K562 (cell line): ENCODE data around the gene LAIR1. TPM values are rescaled to one million over a fixed set of nuclear protein-coding genes. Genes with fewer than 3 reads are reported as not detected.

ENCODE experiments used
- ATAC-seq: fragments of 200-7000 bp; cut with Tn5 transposase; 3 replicates; pipeline ENCODE4 v1.9.1; 2020; ENCODE audit warnings: moderate library complexity
- BruUV-seq: library from RNA; stranded (reverse); fragments of 400-500 nt; replicated peaks from 2 replicates; lab custom pipeline; 2021; lab: Mats Ljungman, UMichigan
- CTCF ChIA-PET: fragments of 300-600 bp; formaldehyde crosslinking; extraction: SDS; loops from one replicate; lab custom pipeline; 2021; ENCODE audit warnings: low intra/inter-chr PET ratio; lab: Yijun Ruan, JAX
- POLR2A ChIA-PET: fragments of 300-600, 350-650 bp; sonication (Branson Sonifier 250); formaldehyde crosslinking; extraction: SDS; loops from one replicate; lab custom pipeline; 2021; ENCODE audit warnings: antibody characterized with exemption, inconsistent platforms; lab: Yijun Ruan, JAX
- DNase-seq, 4 experiments: peaks; one replicate each; pipeline versions ENCODE4 v3.0.0 to v3.0.0-alpha.2; 2011 to 2018; ENCODE audit warnings: low spot score in 3 of 4, mixed read lengths in 3 of 4; ENCODE audit errors: extremely low read depth in 1 of 4
- FAIRE-seq: peaks from 2 replicates; lab custom pipeline; 2011; peaks lifted over from hg19 to GRCh38; lab: Jason Lieb, UNC
- H2AFZ ChIP-seq: 2 replicates; pipeline ENCODE4 v1.6.0; 2011; ENCODE audit warnings: low read depth, low read length, control low read depth, inconsistent platforms
- H3K27ac ChIP-seq: fragments of 200-600 bp; 3 replicates; pipeline ENCODE4 v1.8.0; 2011; ENCODE audit warnings: low read depth, mild to moderate bottlenecking, control low read depth, inconsistent platforms, low read length, moderate library complexity, mixed read lengths; ENCODE audit errors: extremely low read depth
- H3K27me3 ChIP-seq, 2 experiments: fragments of 300-600 bp in 1 of 2; 2 replicates in 1 of 2; 3 replicates in 1 of 2; pipeline versions ENCODE4 v1.6.0 to v1.8.0; 2011; ENCODE audit warnings: inconsistent platforms in 2 of 2, low read length in 2 of 2, mild to moderate bottlenecking in 1 of 2, mixed read lengths in 1 of 2, moderate library complexity in 1 of 2; ENCODE audit not compliant: control insufficient read depth in 2 of 2, insufficient read depth in 2 of 2
- H3K36me3 ChIP-seq: fragments of 300-600 bp; 3 replicates; pipeline ENCODE4 v1.8.0; 2011; ENCODE audit warnings: mild to moderate bottlenecking, low read length, inconsistent platforms; ENCODE audit not compliant: control insufficient read depth, insufficient read depth
- H3K4me1 ChIP-seq, 2 experiments: fragments of 200-600 bp in 1 of 2; replicated peaks in 1 of 2; 2 replicates in 1 of 2; 3 replicates in 1 of 2; pipeline versions ENCODE4 v1.5.1 to v1.8.0; 2011; ENCODE audit warnings: inconsistent platforms in 2 of 2, low read length in 2 of 2, mild to moderate bottlenecking in 1 of 2, mixed read lengths in 1 of 2, moderate library complexity in 1 of 2; ENCODE audit not compliant: control insufficient read depth in 2 of 2, insufficient read depth in 2 of 2
- H3K4me2 ChIP-seq: 2 replicates; pipeline ENCODE4 v1.6.1; 2011; ENCODE audit warnings: low read length, control low read depth, inconsistent platforms, mixed read lengths; ENCODE audit not compliant: insufficient read depth
- H3K4me3 ChIP-seq: fragments of 200-600 bp; sonication (generic), shearing (Covaris generic); 2 replicates; pipeline ENCODE4 v1.5.1; 2016; ENCODE audit warnings: control low read depth, inconsistent platforms
- H3K79me2 ChIP-seq: fragments of 200-600 bp; 3 replicates; pipeline ENCODE4 v1.8.0; 2011; ENCODE audit warnings: low read length, inconsistent platforms; ENCODE audit not compliant: control insufficient read depth, insufficient read depth
- H3K9ac ChIP-seq, 2 experiments: 2 replicates each; pipeline versions ENCODE4 v1.6.0 to v1.6.1; 2011; ENCODE audit warnings: low read depth in 2 of 2, low read length in 2 of 2, control low read depth in 1 of 2, inconsistent platforms in 1 of 2, mild to moderate bottlenecking in 1 of 2, mixed read lengths in 1 of 2; ENCODE audit not compliant: insufficient read depth in 1 of 2
- H3K9me1 ChIP-seq: one replicate; pipeline ENCODE4 v1.6.0; 2011; ENCODE audit warnings: inconsistent platforms, mild to moderate bottlenecking, low read length, moderate library complexity; ENCODE audit not compliant: control insufficient read depth, insufficient read depth
- H3K9me3 ChIP-seq: replicated peaks from 2 replicates; pipeline ENCODE4 v1.5.1; 2011; ENCODE audit warnings: low read depth, low read length, inconsistent platforms; ENCODE audit not compliant: control insufficient read depth, insufficient read depth
- H4K20me1 ChIP-seq: replicated peaks from 2 replicates; pipeline ENCODE4 v1.6.1; 2011; ENCODE audit warnings: low read length, inconsistent platforms, mixed read lengths; ENCODE audit not compliant: control insufficient read depth, insufficient read depth
- ATF2 ChIP-seq: sonication (generic); formaldehyde crosslinking; IDR thresholded peaks from 2 replicates; pipeline ENCODE4 v1.8.1; 2022; ENCODE audit warnings: missing genetic modification reagents
- BMI1 ChIP-seq: fragments of 150-350 bp; IDR thresholded peaks from 2 replicates; pipeline ENCODE4 v1.6.1; 2014; ENCODE audit warnings: low read length
- FOXP4 ChIP-seq: sonication (generic); formaldehyde crosslinking; IDR thresholded peaks from 2 replicates; pipeline ENCODE4 v1.8.0; 2022; ENCODE audit warnings: mild to moderate bottlenecking, missing genetic modification reagents, borderline replicate concordance
- HIVEP1 ChIP-seq: fragments of 250-450 bp; sonication (Bioruptor Pico); IDR thresholded peaks from 2 replicates; pipeline ENCODE4 v1.4.0; 2020; ENCODE audit warnings: mild to moderate bottlenecking
- JUND ChIP-seq, 2 experiments: IDR thresholded peaks; 2 replicates in 1 of 2; 3 replicates in 1 of 2; pipeline ENCODE4 v1.6.1; 2011; ENCODE audit warnings: borderline replicate concordance in 2 of 2, low read depth in 2 of 2, low read length in 2 of 2, improper control_type of control experiment in 1 of 2, missing biosample characterization in 1 of 2, missing genetic modification characterization in 1 of 2, missing genetic modification reagents in 1 of 2
- MAX ChIP-seq: sonication (generic); formaldehyde crosslinking; IDR thresholded peaks from 2 replicates; pipeline ENCODE4 v1.9.0; 2022; ENCODE audit warnings: mild to moderate bottlenecking, missing genetic modification reagents
- MCM5 ChIP-seq: fragments of 450-650 bp; IDR thresholded peaks from 2 replicates; pipeline ENCODE4 v1.6.1; 2016; ENCODE audit warnings: low read depth
- POLR2H ChIP-seq: IDR thresholded peaks from 2 replicates; pipeline ENCODE4 v1.6.1; 2016; ENCODE audit warnings: missing genetic modification characterization, low read depth, mild to moderate bottlenecking, control low read depth, missing compliant biosample characterization, moderate library complexity
- SIRT6 ChIP-seq: IDR thresholded peaks from one replicate; pipeline ENCODE4 v1.6.1; 2012; ENCODE audit warnings: low read depth, mild to moderate bottlenecking, control low read depth, inconsistent platforms, low read length, moderate library complexity
- SIX5 ChIP-seq, 2 experiments: IDR thresholded peaks; 2 replicates each; pipeline ENCODE4 v1.6.1; 2011; ENCODE audit warnings: low read length in 2 of 2, borderline replicate concordance in 1 of 2, low read depth in 1 of 2, mild to moderate bottlenecking in 1 of 2, moderate library complexity in 1 of 2; ENCODE audit not compliant: insufficient read depth in 1 of 2
- YBX1 ChIP-seq: fragments of 450-650 bp; IDR thresholded peaks from 2 replicates; pipeline ENCODE4 v1.7.1; 2016; ENCODE audit warnings: mild to moderate bottlenecking
- ZNF23 ChIP-seq: fragments of 250-450 bp; sonication (Bioruptor Pico); IDR thresholded peaks from 2 replicates; pipeline ENCODE4 v1.4.0; 2020; ENCODE audit warnings: mild to moderate bottlenecking
- ZNF408 ChIP-seq: fragments of 250-450 bp; sonication (Bioruptor Pico); IDR thresholded peaks from 2 replicates; pipeline ENCODE4 v1.4.0; 2020; ENCODE audit warnings: low read depth, mild to moderate bottlenecking, moderate library complexity
- ZNF644 ChIP-seq: fragments of 200-800 bp; sonication (Bioruptor generic); IDR thresholded peaks from 2 replicates; pipeline ENCODE4 v1.6.1; 2016; ENCODE audit warnings: low read depth, missing genetic modification characterization, missing compliant biosample characterization
- ZNF76 ChIP-seq: fragments of 250-450 bp; sonication (Bioruptor Pico); IDR thresholded peaks from 2 replicates; pipeline ENCODE4 v1.4.0; 2020; ENCODE audit warnings: mild to moderate bottlenecking, moderate library complexity, borderline replicate concordance
- ZNF79 ChIP-seq: fragments of 250-450 bp; sonication (Bioruptor Pico); IDR thresholded peaks from 2 replicates; pipeline ENCODE4 v1.4.0; 2020; ENCODE audit warnings: low read depth, mild to moderate bottlenecking, moderate library complexity
- WGBS: fragments of 100-300 bp; shearing (Covaris generic); methylation state at CpG from one replicate; pipeline ENCODE4 v1.1.6; 2016; ENCODE audit warnings: low coverage, mixed read lengths; ENCODE audit not compliant: insufficient coverage; ENCODE audit errors: missing lambda C conversion rate; 5-methylcytosine and 5-hydroxymethylcytosine counted together
- in situ Hi-C: fragments of 300-500 bp; cut with MboI; formaldehyde crosslinking; loops from 4 replicates; pipeline ENCODE4 v1.15.0; 2018; ENCODE audit warnings: inconsistent platforms, mixed read lengths
- intact Hi-C: fragments of 100-400 bp; cut with micrococcal nuclease; formaldehyde crosslinking; loops from 2 replicates; pipeline ENCODE4 v1.14.2; 2022
- polyA plus RNA-seq, 8 experiments: library from polyadenylated mRNA; depleted of rRNA in 4 of 8; stranded (reverse) in 5 of 8; unstranded in 3 of 8; fragments of >200 nt; fragmentation: Nextera tagmentation in 2 of 8; fragmentation: Illumina TruSeq in 1 of 8; extraction: Ambion mirVana in 2 of 8; extraction: Trizol in 1 of 8; gene quantifications; 2 replicates each; pipeline versions ENCODE4 v1.2.1 to v1.2.3, GENCODE V29; 2011 to 2014; ENCODE audit warnings: inconsistent platforms in 1 of 8, missing spikeins in 1 of 8
- total RNA-seq, 7 experiments: library from RNA; depleted of rRNA in 6 of 7; stranded (reverse); fragments of >200 nt in 6 of 7; fragmentation: Illumina TruSeq in 2 of 7; extraction: Trizol in 2 of 7; gene quantifications; 2 replicates each; pipeline versions ENCODE4 v1.2.1 to v1.2.3, GENCODE V29; 2011 to 2021; ENCODE audit warnings: low replicate concordance in 1 of 7

The LAIR1 gene
- total and polyA plus RNA-seq, 9 of the 15 experiments (the other 6 are each of a cell fraction or from before 2014, with no cell fraction given), result 0.12 to 0.54 (median 0.24) TPM; not detected in 6

DNA sequence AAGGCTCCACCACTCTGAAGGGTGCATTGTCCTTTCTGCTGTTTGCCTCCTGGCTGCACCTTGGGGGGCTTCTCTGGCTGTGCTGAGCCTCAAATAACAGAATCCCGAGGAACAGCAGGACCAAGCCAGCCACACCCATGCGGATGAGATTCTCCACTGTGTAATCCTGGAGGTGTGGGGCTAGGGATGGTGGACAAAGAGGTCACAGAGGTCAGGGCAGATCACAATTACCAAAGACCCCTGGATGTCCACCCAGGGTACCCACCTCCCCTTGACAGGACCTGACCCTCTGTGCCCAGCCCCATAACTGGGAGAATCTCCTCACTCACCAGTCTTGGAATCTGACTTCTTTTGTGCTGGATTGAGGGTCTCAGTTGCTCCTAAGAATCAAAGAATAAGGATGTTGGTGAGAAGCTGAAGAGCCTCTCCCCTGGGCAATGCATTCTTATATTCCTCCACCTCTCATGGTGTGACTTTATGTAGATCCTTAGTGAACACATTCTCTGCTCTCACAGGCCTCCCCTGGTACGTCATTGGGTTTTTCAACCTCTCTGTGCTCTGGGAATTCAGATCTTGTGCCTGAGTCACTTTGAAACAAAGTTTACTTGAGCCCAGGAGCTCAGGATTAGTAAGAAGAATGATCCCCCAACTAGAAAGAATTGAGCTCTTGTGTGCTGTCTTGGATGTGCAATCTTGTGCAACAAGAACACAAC is 31.0 kb downstream of the LAIR1 start (continued):
- no peak for TF ChIP-seq SIX5 (IDR thresholded peaks at IDR 0.05; ENCODE audit: borderline replicate concordance in 1 of 2, insufficient read depth in 1 of 2, low read depth in 1 of 2, low read length in 2 of 2)
- no peak for TF ChIP-seq ZNF79 (CRISPR knock-in tag)
- TF ChIP-seq YBX1, result no peak
- no peak for TF ChIP-seq ZNF408 (CRISPR knock-in tag)
- TF ChIP-seq POLR2H (tag), result no peak
- TF ChIP-seq SIRT6, result no peak

DNA sequence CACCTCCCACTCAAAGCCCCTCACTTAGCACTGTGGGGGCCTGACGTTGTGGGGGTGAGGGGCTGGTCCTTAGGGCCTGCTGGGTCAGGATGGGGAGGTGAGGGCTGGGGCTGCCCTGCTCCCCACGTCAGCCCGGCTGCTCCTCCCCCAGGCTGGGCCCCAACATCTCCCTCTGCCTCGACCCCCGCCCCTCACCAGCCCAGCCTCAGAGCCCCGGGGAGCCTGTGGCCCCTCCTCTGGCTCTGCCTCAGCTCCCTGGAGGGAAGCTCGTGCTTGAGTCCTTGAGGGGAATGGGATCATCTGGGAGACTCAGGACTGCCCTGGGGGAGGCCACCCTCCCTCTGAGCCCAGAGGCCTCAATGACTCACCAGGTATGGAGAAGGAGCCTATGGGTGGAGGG is 32.6 kb downstream of the LAIR1 start:
- Histone ChIP-seq H3K4me3 (no peak overlapping the region), H3K9me1 (no peaks in the 10 kb centered on the region), H3K27ac (no peak overlapping the region), H3K79me2 (no peaks in the 10 kb centered on the region), H3K9ac (no peak overlapping the region), H3K27me3 (peaks cover 3 to 12% of the 10 kb centered on the region in 2 experiments), H3K4me2 (no peak overlapping the region), H3K4me1 (no peaks in the 10 kb centered on the region; a peak in 1 of 5 replicates), H4K20me1 (no peaks in the 10 kb centered on the region; the same call in 1 of the 2 replicates), H3K9me3 (no peaks in the 10 kb centered on the region), H2AFZ (no peak overlapping the region), H3K36me3 (no peaks in the 10 kb centered on the region)
- ChIA-PET CTCF (no interaction called here), POLR2A (no interaction called here)
- no peak for ATAC-seq
- no peak for FAIRE-seq
- DNase-seq, result no peak
- intact Hi-C loops (no loop called here), in situ Hi-C loops (no loop called here)
- WGBS, result 0% methylated on average over 6 of the region's 7 CpGs
- no TSS peak for BruUV-seq
- TF ChIP-seq JUND (IDR thresholded peaks at IDR 0.05; ENCODE audit: borderline replicate concordance, low read depth, low read length), result no peak
- no peak for TF ChIP-seq JUND (tag; IDR thresholded peaks at IDR 0.05; ENCODE audit: borderline replicate concordance, low read depth, low read length)
- TF ChIP-seq MAX (CRISPR knock-in tag), result no peak
- TF ChIP-seq ATF2 (CRISPR knock-in tag), result no peak
- no peak for TF ChIP-seq MCM5
- no peak for TF ChIP-seq HIVEP1 (CRISPR knock-in tag)
- TF ChIP-seq BMI1, result no peak
- TF ChIP-seq ZNF644 (tag), result no peak
- TF ChIP-seq FOXP4 (CRISPR knock-in tag), result no peak
- TF ChIP-seq ZNF76 (CRISPR knock-in tag), result no peak
- TF ChIP-seq ZNF23 (CRISPR knock-in tag), result no peak
